ENCODE data around the gene DYRK4. TPM values are rescaled to one million over a fixed set of nuclear protein-coding genes. Genes with fewer than 3 reads are reported as not detected.
"Not testable (repeated sequence)": the region's sequence is repeated elsewhere in the genome, so short reads cannot be mapped to it uniquely, and the experiment has no call there.

DYRK4 gene, protein sequence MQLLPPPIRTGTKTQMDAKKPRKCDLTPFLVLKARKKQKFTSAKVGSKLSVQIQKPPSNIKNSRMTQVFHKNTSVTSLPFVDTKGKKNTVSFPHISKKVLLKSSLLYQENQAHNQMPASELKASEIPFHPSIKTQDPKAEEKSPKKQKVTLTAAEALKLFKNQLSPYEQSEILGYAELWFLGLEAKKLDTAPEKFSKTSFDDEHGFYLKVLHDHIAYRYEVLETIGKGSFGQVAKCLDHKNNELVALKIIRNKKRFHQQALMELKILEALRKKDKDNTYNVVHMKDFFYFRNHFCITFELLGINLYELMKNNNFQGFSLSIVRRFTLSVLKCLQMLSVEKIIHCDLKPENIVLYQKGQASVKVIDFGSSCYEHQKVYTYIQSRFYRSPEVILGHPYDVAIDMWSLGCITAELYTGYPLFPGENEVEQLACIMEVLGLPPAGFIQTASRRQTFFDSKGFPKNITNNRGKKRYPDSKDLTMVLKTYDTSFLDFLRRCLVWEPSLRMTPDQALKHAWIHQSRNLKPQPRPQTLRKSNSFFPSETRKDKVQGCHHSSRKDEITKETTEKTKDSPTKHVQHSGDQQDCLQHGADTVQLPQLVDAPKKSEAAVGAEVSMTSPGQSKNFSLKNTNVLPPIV
- 10 to 100 TPM; 35.0 TPM for total RNA-seq

DNA sequence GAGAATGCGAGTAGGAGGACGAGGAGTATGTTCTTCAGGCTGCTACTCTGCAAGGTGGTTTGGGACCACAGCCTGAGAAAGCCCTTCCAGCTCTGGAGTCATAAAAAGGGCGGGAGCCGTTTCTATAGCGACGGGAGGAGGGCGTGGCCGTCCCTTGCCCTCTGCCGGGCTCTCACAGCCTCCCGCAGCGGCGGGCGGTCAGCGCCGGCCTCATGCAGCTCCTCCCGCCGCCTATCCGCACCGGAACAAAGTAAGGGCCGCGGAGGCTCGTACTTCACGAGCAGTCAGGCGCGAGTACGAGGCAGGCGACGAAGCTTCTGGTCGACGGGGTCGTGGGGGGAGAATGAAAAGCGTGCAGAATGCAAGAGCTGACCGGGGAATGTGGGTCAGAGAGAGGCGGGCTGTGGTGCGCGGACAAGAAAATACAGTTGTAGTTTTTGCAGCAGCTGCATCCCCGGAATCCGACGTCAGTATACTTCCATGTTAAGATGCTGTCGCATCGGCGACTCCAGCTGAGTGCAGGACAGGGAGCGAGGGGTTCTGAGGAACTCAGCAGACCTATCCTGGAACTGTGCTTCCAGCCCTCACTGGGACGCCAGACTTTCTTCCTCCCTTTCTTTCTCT is at the start of gene DYRK4:
TSS of gene DYRK4 (plus strand) at position 175 of the 624 bp plus-strand sequence. CDS start at position 213, 38 bp downstream.
- peak; percentile 17 for DNase-seq
- intact Hi-C loops (cut with micrococcal nuclease) = no loop called here

DNA sequence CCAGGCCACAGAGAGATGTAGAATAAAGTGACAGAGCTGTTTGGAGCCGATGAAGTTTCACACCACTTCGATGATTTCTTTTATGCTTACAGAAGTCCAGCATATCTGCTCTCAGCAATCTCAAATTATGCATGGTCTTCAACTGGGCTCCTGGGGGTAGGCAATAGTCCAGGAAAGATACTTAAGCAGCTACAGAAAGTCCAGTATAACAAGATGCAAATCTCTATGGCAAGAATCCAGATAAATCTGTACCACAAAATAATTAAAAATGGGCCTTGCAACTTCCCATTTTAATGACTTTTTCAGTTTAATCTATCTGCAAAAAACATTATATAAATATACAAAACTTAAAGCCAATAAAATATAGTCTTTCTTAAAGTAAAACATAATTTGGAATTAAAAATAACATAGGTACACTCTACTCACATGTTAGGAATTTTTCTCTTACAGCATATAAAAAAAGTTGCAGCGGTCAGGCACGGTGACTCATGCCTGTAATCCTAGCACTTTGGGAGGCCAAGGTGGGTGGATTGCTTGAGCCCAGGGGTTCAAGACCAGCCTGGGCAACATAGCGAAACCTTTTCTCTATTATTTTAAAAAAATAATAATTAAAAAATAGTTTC is 43.8 kb upstream of the DYRK4 start:
- ChIA-PET POLR2A (interaction anchor here (0.6 kb wide), 1 partner anchor 65 kb away, joined by 3 read pairs; no protein-coding TSS in a partner anchor), CTCF (interaction anchor here (0.8 kb wide), 1 partner anchor 20 kb away, joined by 3 read pairs; no protein-coding TSS in a partner anchor)
- peaks cover 11% of the 10 kb centered on the region for H3K36me3 Mint-ChIP-seq (ENCODE audit: low read depth)
- H3K4me3 Mint-ChIP-seq = no peak overlapping the region
- no peaks in the 10 kb centered on the region for H3K27me3 Mint-ChIP-seq
- peak overlapping the region; percentile 46 for H3K27ac Mint-ChIP-seq
- intact Hi-C loops (cut with micrococcal nuclease) = no loop called here
- ATAC-seq (no peak), DNase-seq (no peak)
- no peaks in the 10 kb centered on the region for H3K9me3 Mint-ChIP-seq
- no peaks in the 10 kb centered on the region for H3K4me1 Mint-ChIP-seq (ENCODE audit: low read depth)
- TF ChIP-seq, protein P1, sequence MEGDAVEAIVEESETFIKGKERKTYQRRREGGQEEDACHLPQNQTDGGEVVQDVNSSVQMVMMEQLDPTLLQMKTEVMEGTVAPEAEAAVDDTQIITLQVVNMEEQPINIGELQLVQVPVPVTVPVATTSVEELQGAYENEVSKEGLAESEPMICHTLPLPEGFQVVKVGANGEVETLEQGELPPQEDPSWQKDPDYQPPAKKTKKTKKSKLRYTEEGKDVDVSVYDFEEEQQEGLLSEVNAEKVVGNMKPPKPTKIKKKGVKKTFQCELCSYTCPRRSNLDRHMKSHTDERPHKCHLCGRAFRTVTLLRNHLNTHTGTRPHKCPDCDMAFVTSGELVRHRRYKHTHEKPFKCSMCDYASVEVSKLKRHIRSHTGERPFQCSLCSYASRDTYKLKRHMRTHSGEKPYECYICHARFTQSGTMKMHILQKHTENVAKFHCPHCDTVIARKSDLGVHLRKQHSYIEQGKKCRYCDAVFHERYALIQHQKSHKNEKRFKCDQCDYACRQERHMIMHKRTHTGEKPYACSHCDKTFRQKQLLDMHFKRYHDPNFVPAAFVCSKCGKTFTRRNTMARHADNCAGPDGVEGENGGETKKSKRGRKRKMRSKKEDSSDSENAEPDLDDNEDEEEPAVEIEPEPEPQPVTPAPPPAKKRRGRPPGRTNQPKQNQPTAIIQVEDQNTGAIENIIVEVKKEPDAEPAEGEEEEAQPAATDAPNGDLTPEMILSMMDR (IDR thresholded peaks at IDR 0.05) = no peak

More for the DNA sequence above, at the start of gene DYRK4:
- H3K27me3 Mint-ChIP-seq = peaks cover 18% of the 10 kb centered on the region
- H3K9me3 Mint-ChIP-seq = no peaks in the 10 kb centered on the region
- TF ChIP-seq, protein P1 (IDR thresholded peaks at IDR 0.05) = no peak
- H3K4me1 Mint-ChIP-seq (ENCODE audit: low read depth) = no peaks in the 10 kb centered on the region
- H3K27ac Mint-ChIP-seq = no peak within 1 kb of the TSS
- ChIA-PET CTCF (no interaction called here), POLR2A (interaction anchor here (0.5 kb wide), 1 partner anchor 88 kb away, joined by 3 read pairs; no protein-coding TSS in a partner anchor)
- H3K36me3 Mint-ChIP-seq (ENCODE audit: low read depth) = peaks cover 10% of the 10 kb centered on the region
- H3K4me3 Mint-ChIP-seq = no peak within 1 kb of the TSS
- peak; percentile 13 for ATAC-seq

DNA sequence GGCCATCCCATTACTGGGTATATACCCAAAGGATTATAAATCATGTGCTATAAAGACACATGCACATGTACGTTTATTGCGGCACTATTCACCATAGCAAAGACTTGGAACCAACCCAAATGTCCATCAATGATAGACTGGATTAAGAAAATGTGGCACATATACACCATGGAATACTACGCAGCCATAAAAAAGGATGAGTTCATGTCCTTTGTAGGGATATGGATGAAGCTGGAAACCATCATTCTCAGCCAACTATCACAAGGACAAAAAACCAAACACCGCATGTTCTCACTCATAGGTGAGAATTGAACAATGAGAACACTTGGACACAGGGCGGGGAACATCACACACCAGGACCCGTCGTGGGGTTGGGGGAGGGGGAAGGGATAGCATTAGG is 38.6 kb upstream of the DYRK4 start:
- H3K27me3 Mint-ChIP-seq; H3K27ac Mint-ChIP-seq; H3K4me3 Mint-ChIP-seq; ATAC-seq; DNase-seq; H3K9me3 Mint-ChIP-seq; H3K4me1 Mint-ChIP-seq (ENCODE audit: low read depth); POLR2A ChIA-PET: not testable (repeated sequence)
- CTCF ChIA-PET = interaction anchor here (3.7 kb wide), 1 partner anchor 103 kb away, joined by 20 read pairs; no protein-coding TSS in a partner anchor
- peaks cover 13% of the 10 kb centered on the region for H3K36me3 Mint-ChIP-seq (ENCODE audit: low read depth)
- intact Hi-C loops (cut with micrococcal nuclease) = loop anchor here (10.0 kb wide), 1 partner anchor 639 kb away; no protein-coding TSS in a partner anchor

DNA sequence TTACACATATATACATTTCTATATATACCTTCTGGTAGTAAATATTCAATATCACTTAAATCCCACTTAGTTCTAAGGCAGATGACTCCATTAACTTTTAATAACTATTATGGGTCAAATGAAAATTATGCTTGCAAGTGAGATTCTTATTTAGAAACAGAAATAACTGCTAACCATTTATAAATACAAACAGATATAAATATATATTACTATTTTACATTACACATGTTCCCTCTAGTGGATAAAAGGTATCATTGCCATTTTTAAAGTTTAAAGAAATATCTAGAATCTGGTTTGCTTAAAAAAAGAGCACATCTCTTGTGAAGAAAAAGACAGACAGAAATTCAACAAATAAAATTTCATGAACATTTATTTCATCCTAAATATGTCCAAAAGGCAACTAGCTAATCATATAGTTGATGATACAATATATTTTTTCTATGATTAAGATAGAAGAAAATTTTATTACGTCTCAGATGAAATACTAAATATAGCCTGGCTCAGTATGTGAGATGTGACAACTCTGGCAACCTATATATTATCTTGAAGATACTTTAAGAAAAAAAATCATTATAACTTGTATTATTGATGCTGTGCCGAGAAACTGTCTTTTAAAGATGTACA is 35.0 kb upstream of the DYRK4 start:
- Mint-ChIP-seq H3K4me1 (ENCODE audit: low read depth) (peaks cover 3% of the 10 kb centered on the region), H3K27ac (no peak overlapping the region), H3K27me3 (no peaks in the 10 kb centered on the region), H3K36me3 (ENCODE audit: low read depth) (peaks cover 13% of the 10 kb centered on the region), H3K9me3 (no peaks in the 10 kb centered on the region), H3K4me3 (no peak overlapping the region)
- TF ChIP-seq, protein P1 (IDR thresholded peaks at IDR 0.05) = peak; percentile 83
- no peak for ATAC-seq
- no peak for DNase-seq
- ChIA-PET CTCF (interaction anchor here (1.0 to 4.5 kb wide), 17 partner anchors 11 to 641 kb away, joined by 3 to 26 read pairs (median 3); no protein-coding TSS in a partner anchor), POLR2A (no interaction called here)
- intact Hi-C loops (cut with micrococcal nuclease) = loop anchor here (2.0 to 10.0 kb wide), 2 partner anchors 106 to 642 kb away; no protein-coding TSS in a partner anchor

Data from activated CD8-positive, alpha-beta T cell treated with anti-CD3 and anti-CD28 coated beads for 36 hours (primary cell).